ENCODE results near the gene CD53. TPM values are rescaled to one million over a fixed set of nuclear protein-coding genes. Genes with fewer than 3 reads are reported as not detected.

Gene CD53
- total RNA-seq, 1 experiment from 2014 or later, result not detected

DNA sequence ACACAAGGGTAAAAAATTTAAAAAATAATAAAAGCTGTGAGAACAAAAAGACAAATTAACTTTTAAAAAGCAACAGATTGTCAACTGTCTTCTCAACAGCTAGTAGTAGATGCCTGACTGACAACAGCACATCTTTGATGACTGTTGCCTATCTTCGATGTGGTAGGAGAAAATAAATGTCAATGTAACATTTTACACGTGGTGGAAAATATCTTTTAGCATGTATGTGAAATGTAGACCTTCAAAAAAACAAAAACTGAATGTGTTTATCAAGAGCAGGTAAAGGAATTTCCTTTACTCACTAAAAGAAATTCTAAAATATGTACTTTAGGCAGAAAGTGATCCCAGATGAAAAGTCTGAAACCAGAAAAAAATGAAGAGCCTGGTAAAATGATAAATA lies 42.9 kb downstream of the CD53 start:
- DNase-seq, result no peak
- Histone ChIP-seq H3K4me3 (ENCODE audit: low read length) (no peak overlapping the region), H3F3A (ENCODE audit: low read length, unreplicated experiment) (no peaks in the 10 kb centered on the region), H3K36me3 (ENCODE audit: low read depth, low read length) (no peaks in the 10 kb centered on the region), H3K9me2 (replicated peaks; ENCODE audit: low read length) (no peaks in the 10 kb centered on the region), H3K4me1 (ENCODE audit: insufficient read depth, low read length) (peaks cover 14% of the 10 kb centered on the region), H2AFZ (ENCODE audit: low read length) (no peak overlapping the region), H3K27me3 (ENCODE audit: low read length) (no peaks in the 10 kb centered on the region), H3K4me2 (ENCODE audit: low read length) (no peak overlapping the region), H3K9ac (ENCODE audit: low read length) (no peak overlapping the region), H4K20me1 (ENCODE audit: low read length) (no peaks in the 10 kb centered on the region), H3K27ac (ENCODE audit: low read length) (no peak overlapping the region), H3K9me3 (ENCODE audit: low read length) (no peaks in the 10 kb centered on the region), H3K79me2 (ENCODE audit: low read length) (no peaks in the 10 kb centered on the region)
- no peak for ATAC-seq
- no TSS peak for BruUV-seq (replicated peaks)
- TF ChIP-seq EZH2phosphoT487 (IDR thresholded peaks at IDR 0.05; ENCODE audit: borderline replicate concordance, low read length), result no peak
- no peak for TF ChIP-seq CTCF (conservative IDR thresholded peaks at IDR 0.05; ENCODE audit: low read depth, low read length)
- TF ChIP-seq EZH2 (IDR thresholded peaks at IDR 0.05; ENCODE audit: low read length, unreplicated experiment), result no peak
- POLR2A ChIA-PET (ENCODE audit: unreplicated experiment), result no interaction called here
- CTCF ChIA-PET, result no interaction called here
- intact Hi-C loops (cut with micrococcal nuclease), result no loop called here

DNA sequence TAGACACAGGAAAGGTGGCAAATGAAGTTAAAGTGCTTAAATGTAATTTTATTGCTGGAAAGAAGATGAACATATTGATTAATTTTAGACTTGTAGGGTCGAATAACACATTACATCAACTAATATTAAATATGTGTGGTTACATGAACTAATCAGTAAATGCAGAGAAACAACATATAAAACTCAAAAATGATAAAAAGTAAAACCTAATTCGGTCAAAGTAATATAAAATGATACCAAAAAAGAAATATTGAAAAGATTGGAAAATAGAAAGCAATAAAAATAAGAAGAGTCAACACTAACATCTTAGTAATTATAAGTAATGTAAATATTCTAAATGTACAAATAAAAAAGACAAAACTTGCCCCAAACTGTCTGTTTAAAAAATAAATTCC lies 43.3 kb downstream of the CD53 start:
- no peak for ATAC-seq
- peak overlapping the region; percentile 43 for H3K27ac ChIP-seq (ENCODE audit: low read length)
- no peaks in the 10 kb centered on the region for H3K36me3 ChIP-seq (ENCODE audit: low read depth, low read length)
- TF ChIP-seq CTCF (conservative IDR thresholded peaks at IDR 0.05; ENCODE audit: low read depth, low read length), result no peak
- no peak for TF ChIP-seq EZH2 (IDR thresholded peaks at IDR 0.05; ENCODE audit: low read length, unreplicated experiment)
- no peak for TF ChIP-seq EZH2phosphoT487 (IDR thresholded peaks at IDR 0.05; ENCODE audit: borderline replicate concordance, low read length)
- H3K4me1 ChIP-seq (ENCODE audit: insufficient read depth, low read length), result peaks cover 14% of the 10 kb centered on the region
- no peaks in the 10 kb centered on the region for H3K9me3 ChIP-seq (ENCODE audit: low read length)
- H3K9me2 ChIP-seq (replicated peaks; ENCODE audit: low read length), result no peaks in the 10 kb centered on the region
- H3F3A ChIP-seq (ENCODE audit: low read length, unreplicated experiment), result no peaks in the 10 kb centered on the region
- peak overlapping the region; percentile 80 for H3K4me2 ChIP-seq (ENCODE audit: low read length)
- H3K79me2 ChIP-seq (ENCODE audit: low read length), result no peaks in the 10 kb centered on the region
- 0 out of 2 replicates have a peak overlapping the region, but pooled peaks have one; percentile 13 for H3K9ac ChIP-seq (ENCODE audit: low read length)
- ChIA-PET CTCF (no interaction called here), POLR2A (ENCODE audit: unreplicated experiment) (interaction anchor here (0.7 kb wide), 1 partner anchor 567 kb away, joined by 3 read pairs; no protein-coding TSS in a partner anchor)
- H3K27me3 ChIP-seq (ENCODE audit: low read length), result no peaks in the 10 kb centered on the region
- H4K20me1 ChIP-seq (ENCODE audit: low read length), result no peaks in the 10 kb centered on the region
- intact Hi-C loops (cut with micrococcal nuclease), result no loop called here
- peak overlapping the region; percentile 76 for H2AFZ ChIP-seq (ENCODE audit: low read length)
- no peak for DNase-seq
- H3K4me3 ChIP-seq (ENCODE audit: low read length), result peak overlapping the region; percentile 60
- BruUV-seq (replicated peaks), result no TSS peak

DNA sequence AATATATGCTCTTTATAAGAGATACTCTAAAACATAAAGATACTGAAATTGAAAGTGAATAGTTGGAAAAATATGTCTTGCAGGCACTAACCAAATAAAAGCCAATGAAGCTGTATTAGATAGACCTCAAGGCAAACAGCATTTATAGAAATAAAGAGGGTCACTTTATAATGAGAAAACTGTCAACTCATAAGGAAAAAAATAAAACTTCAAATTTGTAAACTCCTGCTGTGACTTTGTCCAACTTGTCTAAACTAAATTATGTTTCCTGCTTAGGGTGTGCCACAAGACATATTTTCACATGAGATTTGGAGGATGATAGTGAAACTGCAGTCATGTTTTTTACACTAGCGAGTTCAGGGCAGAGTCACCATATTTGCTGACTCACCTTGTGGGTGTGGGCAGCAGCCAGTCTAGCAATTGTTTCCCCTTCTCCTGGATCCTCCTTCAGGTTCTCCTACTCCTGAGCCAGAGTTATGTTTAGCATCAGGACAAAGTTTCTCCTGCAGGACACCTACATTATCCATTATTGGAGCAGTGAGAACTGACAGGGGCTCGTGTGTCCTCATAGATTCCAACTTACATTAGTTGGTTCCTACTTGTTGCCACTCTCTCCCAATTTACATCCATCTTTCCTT lies 43.8 kb downstream of the CD53 start:
- Histone ChIP-seq H3K27me3 (ENCODE audit: low read length) (no peaks in the 10 kb centered on the region), H3F3A (ENCODE audit: low read length, unreplicated experiment) (no peaks in the 10 kb centered on the region), H3K9me3 (ENCODE audit: low read length) (no peaks in the 10 kb centered on the region), H3K4me1 (ENCODE audit: insufficient read depth, low read length) (peaks cover 14% of the 10 kb centered on the region), H3K36me3 (ENCODE audit: low read depth, low read length) (no peaks in the 10 kb centered on the region), H4K20me1 (ENCODE audit: low read length) (no peaks in the 10 kb centered on the region), H3K79me2 (ENCODE audit: low read length) (no peaks in the 10 kb centered on the region), H3K9ac (ENCODE audit: low read length) (peak overlapping the region; percentile 13; the same call in 1 of the 2 replicates), H3K4me2 (ENCODE audit: low read length) (peak overlapping the region; percentile 80), H3K27ac (ENCODE audit: low read length) (peak overlapping the region; percentile 43), H2AFZ (ENCODE audit: low read length) (peak overlapping the region; percentile 76), H3K9me2 (replicated peaks; ENCODE audit: low read length) (no peaks in the 10 kb centered on the region), H3K4me3 (ENCODE audit: low read length) (peak overlapping the region; percentile 60)
- peak; percentile 99 for ATAC-seq
- ChIA-PET CTCF (interaction anchor here (0.7 kb wide), 1 partner anchor 418 kb away, joined by 3 read pairs; no protein-coding TSS in a partner anchor), POLR2A (ENCODE audit: unreplicated experiment) (interaction anchor here (0.7 to 1.0 kb wide), 2 partner anchors 47 to 568 kb away, joined by 3 to 6 read pairs; partner anchors contain the start of gene LRIF1)
- peak; percentile 72 for DNase-seq
- intact Hi-C loops (cut with micrococcal nuclease), result loop anchor here (1.0 kb wide), 1 partner anchor 47 kb away; the partner anchor contains the start of gene LRIF1
- BruUV-seq (replicated peaks), result no TSS peak
- TF ChIP-seq CTCF (conservative IDR thresholded peaks at IDR 0.05; ENCODE audit: low read depth, low read length) (no peak), EZH2 (IDR thresholded peaks at IDR 0.05; ENCODE audit: low read length, unreplicated experiment) (no peak), EZH2phosphoT487 (IDR thresholded peaks at IDR 0.05; ENCODE audit: borderline replicate concordance, low read length) (no peak)

All from PC-3 (cell line).